NB4 (cell line): Measurements from ENCODE around the gene CDPF1.
A peak's percentile ranks its signal among the peaks of the same experiment; 100 is the strongest.
"Not testable (repeated sequence)": the region's sequence is repeated elsewhere in the genome, so short reads cannot be mapped to it uniquely, and the experiment has no call there.

ENCODE experiments used
- DNase-seq: peaks from one replicate; pipeline ENCODE4 v3.0.0; 2010; ENCODE audit warnings: low read depth
- H3K4me3 ChIP-seq: one replicate; pipeline ENCODE4 v1.5.1; 2011; ENCODE audit warnings: mild to moderate bottlenecking, low read depth, low read length, moderate library complexity
- CTCF ChIP-seq: IDR thresholded peaks from one replicate; pipeline ENCODE4 v1.5.1; 2012; ENCODE audit warnings: low read depth, low read length
- MYC ChIP-seq: IDR thresholded peaks from 2 replicates; pipeline ENCODE4 v1.6.1; 2011; ENCODE audit warnings: low read depth, low read length
- POLR2A ChIP-seq: IDR thresholded peaks from 2 replicates; pipeline ENCODE4 v1.6.1; 2011; ENCODE audit warnings: mild to moderate bottlenecking; ENCODE audit not compliant: insufficient read length; ENCODE audit errors: extremely low read depth
- TF ChIP-seq, protein P1 (sequence below): IDR thresholded peaks from 2 replicates; pipeline ENCODE4 v1.6.1; 2011; ENCODE audit warnings: low read depth, low read length

The CDPF1 gene

GRCh38 chr22:46272762-46273431 is 22.8 kb upstream of the CDPF1 start:
- DNase-seq = no peak
- no peak overlapping the region for H3K4me3 ChIP-seq
- TF ChIP-seq POLR2A (no peak), MYC (no peak), CTCF (no peak)
- TF ChIP-seq, protein P1, sequence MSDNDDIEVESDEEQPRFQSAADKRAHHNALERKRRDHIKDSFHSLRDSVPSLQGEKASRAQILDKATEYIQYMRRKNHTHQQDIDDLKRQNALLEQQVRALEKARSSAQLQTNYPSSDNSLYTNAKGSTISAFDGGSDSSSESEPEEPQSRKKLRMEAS = no peak

DNA sequence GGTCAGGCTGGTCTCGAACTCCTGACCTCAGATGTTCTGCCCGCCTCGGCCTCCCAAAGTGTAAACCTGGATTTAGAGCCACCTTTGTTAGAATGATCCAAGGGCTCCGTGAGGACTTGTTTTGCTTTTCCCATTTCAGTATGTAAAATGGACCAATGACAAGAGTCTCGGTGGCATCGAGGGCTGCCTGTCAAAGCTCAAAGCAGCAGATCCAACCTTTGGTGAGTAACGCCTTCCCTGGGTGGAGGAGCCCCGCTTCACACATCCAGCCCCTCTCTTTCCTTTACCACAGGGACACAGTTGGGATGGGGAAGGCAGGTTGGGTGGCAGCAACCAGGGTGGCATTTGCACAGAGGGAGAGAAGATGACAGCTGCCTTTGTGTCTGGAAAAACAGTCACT is 22.1 kb upstream of the CDPF1 start:
- DNase-seq = no peak
- no peak overlapping the region for H3K4me3 ChIP-seq
- TF ChIP-seq, protein P1 = no peak
- TF ChIP-seq MYC (no peak), POLR2A (no peak), CTCF (no peak)

- DNase-seq = no peak
- H3K4me3 ChIP-seq = peak overlapping the region; percentile 16
- TF ChIP-seq CTCF (no peak), POLR2A (no peak)
- TF ChIP-seq, protein P1 = no peak
These were observed 19.5 kb upstream of the CDPF1 start for GRCh38 chr22:46269564-46269963.

DNA sequence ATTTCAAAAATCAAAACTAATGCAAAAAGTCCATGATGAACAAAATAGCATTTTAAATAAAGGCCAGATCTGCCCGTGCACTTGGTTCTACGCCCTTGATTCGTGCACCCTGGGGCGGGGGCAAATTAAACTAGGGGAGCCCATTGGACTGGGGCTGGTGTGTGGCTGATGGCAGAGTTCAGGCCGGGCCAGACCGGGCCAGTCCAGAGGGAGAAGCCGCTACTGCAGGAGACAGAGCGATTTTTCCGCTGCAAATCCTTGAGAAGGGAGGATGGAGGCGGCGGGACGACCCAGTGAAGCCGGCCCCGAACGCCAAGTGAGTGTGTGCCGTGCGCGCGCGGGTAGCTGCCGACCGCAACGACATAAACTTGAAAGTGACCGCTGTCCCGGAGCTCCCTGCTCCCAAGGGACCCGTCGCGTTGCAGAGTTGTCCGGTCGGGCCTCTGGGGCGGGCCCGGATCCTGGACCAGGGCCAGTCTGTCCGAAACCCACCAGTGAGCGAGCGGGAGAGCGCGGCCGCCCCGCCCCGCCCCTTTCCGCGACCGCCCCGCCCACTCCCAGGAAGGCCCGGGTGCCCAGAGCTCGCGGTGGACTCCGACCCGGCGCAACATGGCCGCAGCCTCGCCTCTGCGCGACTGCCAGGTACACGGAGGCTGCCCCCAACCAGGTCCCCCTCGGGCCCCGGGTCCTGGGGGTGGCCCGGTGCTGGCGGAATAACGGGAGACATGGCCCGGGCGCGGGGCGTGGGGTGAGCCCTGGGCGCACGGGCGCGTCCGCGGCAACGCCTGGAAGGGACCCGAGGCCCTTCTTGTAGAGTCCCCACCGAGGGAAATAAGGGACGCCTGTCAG is 17.6 kb upstream of the CDPF1 start, which contains the start of gene TTC38:
Gene TTC38, plus strand, starts transcription at position 578 of the 849 bp plus-strand sequence. Its CDS starts 32 bp downstream, at position 610.
- H3K4me3 ChIP-seq = peak within 1 kb of the TSS; percentile 65
- peak; percentile 87 for DNase-seq
- peak; percentile 56 for TF ChIP-seq POLR2A
- TF ChIP-seq CTCF = no peak
- no peak for TF ChIP-seq MYC

GRCh38 chr22:46265627-46266026 is 15.5 kb upstream of the CDPF1 start:
- not testable (repeated sequence) for H3K4me3 ChIP-seq, DNase-seq

DNA sequence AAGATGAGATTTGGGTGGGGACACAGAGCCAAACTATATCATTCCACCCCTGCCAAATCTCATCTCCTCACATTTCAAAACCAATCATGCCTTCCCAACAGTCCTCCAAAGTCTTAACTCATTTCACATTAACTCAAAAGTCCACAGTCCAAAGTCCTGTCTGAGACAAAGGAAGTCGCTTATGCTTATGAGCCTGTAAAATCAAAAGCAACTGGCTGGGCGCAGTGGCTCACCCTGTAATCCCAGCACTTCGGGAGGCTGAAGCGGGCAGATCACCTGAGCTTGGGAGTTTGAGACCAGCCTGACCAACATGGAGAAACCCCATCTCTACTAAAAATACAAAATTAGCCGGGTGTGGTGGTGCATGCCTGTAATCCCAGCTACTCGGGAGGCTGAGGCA is 14.4 kb upstream of the CDPF1 start:
- not testable (repeated sequence) for H3K4me3 ChIP-seq, DNase-seq

DNA sequence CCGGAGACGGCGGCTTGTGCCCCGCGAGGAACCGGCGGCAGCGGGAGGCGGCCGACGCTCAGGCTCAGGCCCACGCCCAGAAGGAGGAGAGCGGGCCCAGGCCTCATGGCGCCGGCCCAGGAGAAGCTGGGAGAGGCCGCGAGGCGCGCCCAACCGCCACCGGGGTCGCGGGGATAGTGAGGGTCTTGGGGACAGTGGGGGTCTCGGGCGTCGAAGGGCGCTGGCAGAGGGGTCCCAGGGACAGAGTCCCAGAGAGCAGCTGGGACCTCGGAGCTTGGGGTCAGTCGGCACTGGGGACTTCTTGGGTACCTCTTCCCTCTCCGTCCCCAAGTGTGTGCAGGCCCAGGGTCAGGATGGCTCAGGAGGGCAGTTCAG is 13.1 kb upstream of the CDPF1 start, which contains the start of gene PKDREJ:
Gene PKDREJ, minus strand, starts transcription at position 128 of the 375 bp plus-strand sequence. Its CDS starts 21 bp downstream, at position 107.
- no peak within 1 kb of the TSS for H3K4me3 ChIP-seq
- TF ChIP-seq POLR2A = no peak
- TF ChIP-seq CTCF = no peak
- no peak for TF ChIP-seq MYC
- TF ChIP-seq, protein P1 = no peak
- DNase-seq = no peak
